ENCODE data around the gene ADGRB2.

ADGRB2 gene

DNA sequence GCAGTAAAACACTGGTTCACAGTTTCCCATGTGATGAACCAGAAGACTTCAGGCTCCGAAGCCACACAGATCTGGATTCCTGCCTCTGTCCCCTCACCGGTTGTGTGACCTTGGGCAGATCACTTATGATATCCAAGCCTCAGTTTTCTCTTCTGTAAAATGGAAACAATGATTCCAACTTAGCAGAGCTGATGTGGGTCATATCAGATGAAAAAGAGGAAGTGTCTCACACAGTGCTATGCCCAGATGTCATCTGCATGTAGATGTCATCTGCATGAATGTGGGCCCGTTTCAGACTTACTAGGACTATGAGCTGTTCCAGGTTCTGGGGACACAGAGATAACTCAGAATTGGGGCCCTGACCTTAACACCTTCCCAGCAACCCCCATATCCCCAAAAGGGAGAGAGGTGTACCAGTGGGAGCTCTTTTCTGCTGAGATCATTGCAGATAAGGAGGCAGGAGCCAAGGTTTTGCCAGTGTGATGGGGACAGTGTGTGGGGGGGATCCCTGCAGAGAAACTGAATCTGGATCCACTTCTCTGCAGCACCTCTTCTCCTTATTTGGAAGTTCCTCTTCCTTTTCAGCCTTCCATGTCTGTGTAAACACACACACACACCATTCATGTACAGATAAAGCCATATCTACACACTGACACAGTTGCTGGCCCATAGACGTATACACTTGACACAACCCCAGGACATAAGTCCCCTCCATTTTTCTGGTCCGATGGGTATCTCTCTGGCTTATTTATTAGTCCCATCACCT is 5.0 kb upstream of the ADGRB2 start:
- H3K36me3 ChIP-seq (ENCODE audit: control insufficient read depth, low read depth, low read length), result no peaks in the 10 kb centered on the region
- H3K27me3 ChIP-seq (ENCODE audit: control insufficient read depth, insufficient read depth, low read length), result peaks cover 48% of the 10 kb centered on the region
- no peak overlapping the region for H3K9ac ChIP-seq (ENCODE audit: low read length)
- H3K4me3 ChIP-seq (ENCODE audit: low read length), result no peak overlapping the region
- no peaks in the 10 kb centered on the region for H3K9me3 ChIP-seq (ENCODE audit: control insufficient read depth, low read depth, low read length)
- H3K27ac ChIP-seq (ENCODE audit: low read length), result no peak overlapping the region
- H3K4me1 ChIP-seq (ENCODE audit: control insufficient read depth, low read depth, low read length), result peaks cover 12% of the 10 kb centered on the region

GRCh38 chr1:31768407-31768907 is 4.3 kb upstream of the ADGRB2 start:
- H3K4me3 ChIP-seq (ENCODE audit: low read length), result no peak overlapping the region
- no peaks in the 10 kb centered on the region for H3K9me3 ChIP-seq (ENCODE audit: control insufficient read depth, low read depth, low read length)
- H3K36me3 ChIP-seq (ENCODE audit: control insufficient read depth, low read depth, low read length), result no peaks in the 10 kb centered on the region
- H3K9ac ChIP-seq (ENCODE audit: low read length), result no peak overlapping the region
- H3K27ac ChIP-seq (ENCODE audit: low read length), result no peak overlapping the region
- H3K27me3 ChIP-seq (ENCODE audit: control insufficient read depth, insufficient read depth, low read length), result peaks cover 44% of the 10 kb centered on the region
- peaks cover 12% of the 10 kb centered on the region for H3K4me1 ChIP-seq (ENCODE audit: control insufficient read depth, low read depth, low read length)

GRCh38 chr1:31767225-31767624 is 3.1 kb upstream of the ADGRB2 start:
- no peaks in the 10 kb centered on the region for H3K36me3 ChIP-seq (ENCODE audit: control insufficient read depth, low read depth, low read length)
- no peak overlapping the region for H3K9ac ChIP-seq (ENCODE audit: low read length)
- H3K27me3 ChIP-seq (ENCODE audit: control insufficient read depth, insufficient read depth, low read length), result peaks cover 41% of the 10 kb centered on the region
- peaks cover 14% of the 10 kb centered on the region for H3K4me1 ChIP-seq (ENCODE audit: control insufficient read depth, low read depth, low read length)
- H3K27ac ChIP-seq (ENCODE audit: low read length), result no peak overlapping the region
- H3K9me3 ChIP-seq (ENCODE audit: control insufficient read depth, low read depth, low read length), result no peaks in the 10 kb centered on the region
- no peak overlapping the region for H3K4me3 ChIP-seq (ENCODE audit: low read length)

- Histone ChIP-seq H3K9me3 (ENCODE audit: control insufficient read depth, low read depth, low read length) (no peaks in the 10 kb centered on the region), H3K36me3 (ENCODE audit: control insufficient read depth, low read depth, low read length) (no peaks in the 10 kb centered on the region), H3K27me3 (ENCODE audit: control insufficient read depth, insufficient read depth, low read length) (peaks cover 33% of the 10 kb centered on the region), H3K4me1 (ENCODE audit: control insufficient read depth, low read depth, low read length) (peaks cover 25% of the 10 kb centered on the region), H3K27ac (ENCODE audit: low read length) (no peak overlapping the region), H3K9ac (ENCODE audit: low read length) (no peak overlapping the region), H3K4me3 (ENCODE audit: low read length) (no peak overlapping the region)
Observed at GRCh38 chr1:31765516-31765915, 1.4 kb upstream of the ADGRB2 start.

- Histone ChIP-seq H3K36me3 (ENCODE audit: control insufficient read depth, low read depth, low read length) (no peaks in the 10 kb centered on the region), H3K9me3 (ENCODE audit: control insufficient read depth, low read depth, low read length) (no peaks in the 10 kb centered on the region), H3K4me3 (ENCODE audit: low read length) (peak overlapping the region; percentile 23), H3K27me3 (ENCODE audit: control insufficient read depth, insufficient read depth, low read length) (peaks cover 30% of the 10 kb centered on the region), H3K4me1 (ENCODE audit: control insufficient read depth, low read depth, low read length) (peaks cover 27% of the 10 kb centered on the region), H3K27ac (ENCODE audit: low read length) (no peak overlapping the region), H3K9ac (ENCODE audit: low read length) (no peak overlapping the region)
Observed at GRCh38 chr1:31765041-31765467, 914 bp upstream of the ADGRB2 start.

GRCh38 chr1:31763671-31764311 is 349 bp downstream of the ADGRB2 start:
- Histone ChIP-seq H3K4me3 (ENCODE audit: low read length) (peak overlapping the region; percentile 65), H3K27me3 (ENCODE audit: control insufficient read depth, insufficient read depth, low read length) (peaks cover 30% of the 10 kb centered on the region), H3K9ac (ENCODE audit: low read length) (no peak overlapping the region), H3K27ac (ENCODE audit: low read length) (no peak overlapping the region), H3K9me3 (ENCODE audit: control insufficient read depth, low read depth, low read length) (no peaks in the 10 kb centered on the region), H3K36me3 (ENCODE audit: control insufficient read depth, low read depth, low read length) (no peaks in the 10 kb centered on the region), H3K4me1 (ENCODE audit: control insufficient read depth, low read depth, low read length) (peaks cover 40% of the 10 kb centered on the region)

DNA sequence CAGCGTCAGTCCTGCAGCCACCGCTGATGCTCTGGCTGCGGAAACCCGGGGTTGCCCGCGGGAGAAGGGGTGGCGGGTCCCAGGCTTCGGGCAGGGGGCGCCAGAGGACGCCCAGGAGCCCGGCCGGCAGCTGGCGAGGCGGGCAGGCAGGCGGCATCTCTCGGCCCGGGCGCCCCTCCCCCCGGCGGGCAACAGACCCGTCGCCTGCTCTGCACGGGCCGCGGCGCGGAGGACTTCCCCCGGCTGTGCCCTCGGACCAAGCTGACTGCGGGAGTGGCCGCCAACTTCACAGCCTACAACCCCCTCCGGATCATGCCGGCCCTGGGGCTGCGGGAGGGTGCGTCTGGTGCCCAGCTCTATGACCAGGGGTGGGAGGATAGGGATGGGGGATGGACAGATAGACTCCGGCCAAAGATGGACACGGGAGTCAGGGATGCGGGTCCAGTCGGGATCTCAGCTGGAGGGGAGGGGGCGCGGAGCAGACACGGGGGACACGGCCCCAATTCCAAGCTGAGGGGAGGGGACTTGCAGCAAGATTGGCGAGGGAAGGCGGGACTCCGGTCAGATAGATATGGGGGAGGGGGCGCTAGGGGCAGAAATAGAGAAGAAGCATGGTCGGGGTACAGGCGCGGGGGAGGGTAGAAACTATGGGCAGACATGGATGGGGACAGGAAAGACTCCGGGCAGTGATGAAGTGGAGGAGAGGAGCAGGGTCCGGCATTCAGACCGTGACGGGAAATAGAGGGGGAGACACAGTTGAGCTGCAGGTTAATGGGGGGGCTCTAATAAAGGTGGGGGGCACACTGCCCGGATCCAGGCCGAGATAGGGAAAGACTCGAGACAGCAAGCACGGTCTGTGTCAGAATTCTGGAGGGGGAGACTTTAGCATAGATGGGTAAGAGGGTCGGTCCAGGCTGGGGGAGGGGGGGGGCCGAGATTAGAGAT is 1.1 kb downstream of the ADGRB2 start:
- H3K4me3 ChIP-seq (ENCODE audit: low read length), result peak overlapping the region; percentile 65
- no peak overlapping the region for H3K27ac ChIP-seq (ENCODE audit: low read length)
- H3K9me3 ChIP-seq (ENCODE audit: control insufficient read depth, low read depth, low read length), result no peaks in the 10 kb centered on the region
- H3K27me3 ChIP-seq (ENCODE audit: control insufficient read depth, insufficient read depth, low read length), result peaks cover 30% of the 10 kb centered on the region
- peaks cover 37% of the 10 kb centered on the region for H3K4me1 ChIP-seq (ENCODE audit: control insufficient read depth, low read depth, low read length)
- no peaks in the 10 kb centered on the region for H3K36me3 ChIP-seq (ENCODE audit: control insufficient read depth, low read depth, low read length)
- no peak overlapping the region for H3K9ac ChIP-seq (ENCODE audit: low read length)

DNA sequence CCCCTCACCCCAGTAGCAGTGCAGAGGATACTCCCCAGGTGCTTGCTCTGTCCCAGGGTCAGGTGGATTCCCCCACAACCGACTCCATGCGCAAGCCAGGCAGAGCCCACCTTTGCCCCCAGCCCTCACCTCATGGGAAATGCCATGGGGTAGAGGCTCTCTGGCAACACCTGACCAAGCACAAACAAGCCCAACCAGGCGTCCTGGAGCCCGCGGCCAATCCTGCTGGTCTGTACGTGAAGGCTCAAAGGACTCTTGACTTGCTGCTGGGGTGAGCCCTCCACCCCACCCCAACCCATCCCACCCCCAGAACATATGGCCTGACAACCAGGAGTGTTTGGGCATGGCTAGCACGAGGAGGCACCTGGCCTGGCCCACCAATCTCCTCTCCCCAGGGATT is 1.8 kb downstream of the ADGRB2 start:
- no peaks in the 10 kb centered on the region for H3K36me3 ChIP-seq (ENCODE audit: control insufficient read depth, low read depth, low read length)
- H3K27ac ChIP-seq (ENCODE audit: low read length), result no peak overlapping the region
- H3K9ac ChIP-seq (ENCODE audit: low read length), result no peak overlapping the region
- peaks cover 30% of the 10 kb centered on the region for H3K27me3 ChIP-seq (ENCODE audit: control insufficient read depth, insufficient read depth, low read length)
- H3K4me3 ChIP-seq (ENCODE audit: low read length), result no peak overlapping the region
- peaks cover 37% of the 10 kb centered on the region for H3K4me1 ChIP-seq (ENCODE audit: control insufficient read depth, low read depth, low read length)
- H3K9me3 ChIP-seq (ENCODE audit: control insufficient read depth, low read depth, low read length), result no peaks in the 10 kb centered on the region

GRCh38 chr1:31761883-31762282 is 2.3 kb downstream of the ADGRB2 start:
- H3K9me3 ChIP-seq (ENCODE audit: control insufficient read depth, low read depth, low read length), result no peaks in the 10 kb centered on the region
- H3K27me3 ChIP-seq (ENCODE audit: control insufficient read depth, insufficient read depth, low read length), result peaks cover 30% of the 10 kb centered on the region
- H3K4me3 ChIP-seq (ENCODE audit: low read length), result no peak overlapping the region
- H3K4me1 ChIP-seq (ENCODE audit: control insufficient read depth, low read depth, low read length), result peaks cover 37% of the 10 kb centered on the region
- no peak overlapping the region for H3K27ac ChIP-seq (ENCODE audit: low read length)
- no peak overlapping the region for H3K9ac ChIP-seq (ENCODE audit: low read length)
- no peaks in the 10 kb centered on the region for H3K36me3 ChIP-seq (ENCODE audit: control insufficient read depth, low read depth, low read length)

- Histone ChIP-seq H3K27me3 (ENCODE audit: control insufficient read depth, insufficient read depth, low read length) (peaks cover 30% of the 10 kb centered on the region), H3K36me3 (ENCODE audit: control insufficient read depth, low read depth, low read length) (no peaks in the 10 kb centered on the region), H3K9ac (ENCODE audit: low read length) (peak overlapping the region; percentile 51), H3K9me3 (ENCODE audit: control insufficient read depth, low read depth, low read length) (no peaks in the 10 kb centered on the region), H3K4me1 (ENCODE audit: control insufficient read depth, low read depth, low read length) (peaks cover 37% of the 10 kb centered on the region), H3K4me3 (ENCODE audit: low read length) (peak overlapping the region; percentile 79), H3K27ac (ENCODE audit: low read length) (no peak overlapping the region)
Observed at GRCh38 chr1:31760471-31761470, 3.4 kb downstream of the ADGRB2 start.
